GM18519 (cell line): ENCODE measurements around the gene BRPF3.

Experiments
- ATAC-seq: cut with Tn5 transposase; IDR thresholded peaks from one replicate; pipeline ENCODE4 v1.9.1; 2021; ENCODE audit warnings: mild to moderate bottlenecking, moderate library complexity; ENCODE audit not compliant: unreplicated experiment, low FRiP score

BRPF3 gene

GRCh38 chr6:36266913-36267644 lies 70.5 kb downstream of the BRPF3 start:
- ATAC-seq, result no peak

- no peak for ATAC-seq
These were observed 71.4 kb downstream of the BRPF3 start for GRCh38 chr6:36267731-36268477.

DNA sequence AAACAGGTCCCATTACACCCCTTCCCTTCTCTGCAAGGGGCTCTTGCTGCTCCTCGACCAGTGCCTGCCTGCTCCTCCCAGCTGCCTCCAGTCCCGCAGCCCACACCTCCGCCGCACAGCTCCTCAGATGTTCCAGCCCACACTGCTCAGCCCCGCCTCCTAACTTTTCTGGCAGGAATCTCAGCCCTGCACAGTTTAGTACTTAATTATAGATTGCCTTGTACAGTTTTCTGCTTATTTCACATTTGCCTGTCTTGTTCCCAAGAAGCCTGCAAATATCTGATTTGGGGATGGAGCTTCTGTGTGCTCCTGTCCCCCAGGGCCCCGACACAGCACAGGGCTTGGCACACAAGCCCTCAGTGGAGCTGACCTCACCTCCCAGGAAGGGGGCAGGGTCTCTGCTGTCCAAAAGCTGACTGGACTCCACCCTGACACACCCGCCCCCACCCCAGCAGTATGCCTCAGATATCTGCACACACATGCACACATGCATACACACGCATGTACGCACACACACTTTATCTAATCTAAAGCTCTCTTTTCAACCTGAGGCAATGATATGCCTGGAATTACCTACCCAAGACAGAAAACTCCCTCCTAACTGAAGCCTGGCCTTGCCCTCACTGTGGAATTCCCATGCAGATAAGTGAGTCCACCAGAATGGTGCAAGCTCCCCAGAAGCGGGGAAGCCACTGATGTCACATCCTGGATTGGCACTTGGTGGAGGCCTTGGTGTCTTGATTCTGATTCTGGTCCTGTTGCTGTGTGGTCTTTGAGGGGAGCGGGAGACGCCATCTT lies 72.1 kb downstream of the BRPF3 start:
- no peak for ATAC-seq

DNA sequence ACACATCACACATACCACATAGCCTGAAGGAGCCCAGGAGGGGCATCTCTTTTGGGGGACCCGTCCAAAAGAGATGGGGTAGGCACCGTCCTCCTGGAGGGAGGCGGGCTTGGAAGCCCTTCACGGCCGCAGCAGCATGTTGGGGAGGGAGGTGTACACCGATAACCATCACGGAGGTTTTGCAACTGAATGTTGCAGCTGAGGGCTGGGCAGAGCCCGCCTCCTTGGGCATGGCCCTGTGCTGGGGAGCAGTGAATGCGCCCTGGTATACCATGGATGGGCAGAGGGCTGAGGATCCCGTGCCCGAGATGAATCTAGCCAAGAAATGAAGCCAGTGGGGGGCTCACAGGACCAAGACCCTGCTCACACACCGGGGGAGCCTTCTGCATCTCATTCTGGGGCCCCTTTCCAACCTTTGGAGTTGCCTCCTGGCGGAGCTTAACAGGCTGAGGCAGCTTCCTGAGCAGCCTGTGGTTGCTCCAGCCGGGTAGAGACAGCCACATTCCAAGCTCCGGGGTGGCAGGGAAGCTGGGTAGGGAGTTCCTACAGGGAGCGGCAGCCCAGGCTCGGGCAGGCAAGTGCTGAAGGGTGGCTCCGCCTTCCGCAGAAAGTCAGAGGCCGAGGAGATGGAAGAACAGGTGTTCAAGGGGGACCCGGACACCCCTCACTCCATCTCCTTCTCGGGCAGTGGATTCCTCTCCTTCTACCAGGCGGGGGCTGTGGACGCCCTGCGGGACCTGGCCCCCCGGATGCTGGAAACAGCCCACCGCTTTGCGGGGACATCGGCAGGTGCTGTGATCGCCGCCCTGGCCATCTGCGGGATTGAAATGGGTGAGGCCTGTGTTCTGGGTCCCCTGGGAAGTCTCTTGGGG lies 73.5 kb downstream of the BRPF3 start, which contains the start of gene PNPLA1:
TSS of gene PNPLA1 (plus strand) at position 227 of the 872 bp plus-strand sequence. CDS start at position 627, 400 bp downstream.
- no peak for ATAC-seq

DNA sequence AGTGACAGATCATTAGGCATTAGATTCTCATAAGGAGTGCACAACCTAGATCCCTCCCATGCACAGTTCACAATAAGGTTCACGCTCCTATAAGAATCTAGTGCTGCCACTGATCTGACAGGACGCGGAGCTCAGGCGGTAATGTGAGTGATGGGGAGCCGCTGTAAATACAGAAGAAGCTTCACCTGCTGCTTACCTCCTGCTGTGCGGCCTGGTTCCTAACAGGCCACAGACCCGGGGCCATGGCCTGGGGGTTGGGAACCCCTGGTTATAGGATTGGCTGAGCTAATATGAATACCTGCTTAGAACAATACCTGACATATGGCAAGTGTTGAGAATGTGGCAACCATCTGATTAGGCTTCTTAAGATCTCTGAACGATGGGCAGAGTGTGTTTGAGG lies 75.7 kb downstream of the BRPF3 start:
- ATAC-seq, result no peak

- ATAC-seq, result no peak
These were observed 76.5 kb downstream of the BRPF3 start for GRCh38 chr6:36273067-36273466.

GRCh38 chr6:36273802-36274514 lies 77.4 kb downstream of the BRPF3 start:
- no peak for ATAC-seq

GRCh38 chr6:36276581-36277536 lies 80.3 kb downstream of the BRPF3 start:
- no peak for ATAC-seq

- no peak for ATAC-seq
These were observed 81.5 kb downstream of the BRPF3 start for GRCh38 chr6:36277946-36278470.

DNA sequence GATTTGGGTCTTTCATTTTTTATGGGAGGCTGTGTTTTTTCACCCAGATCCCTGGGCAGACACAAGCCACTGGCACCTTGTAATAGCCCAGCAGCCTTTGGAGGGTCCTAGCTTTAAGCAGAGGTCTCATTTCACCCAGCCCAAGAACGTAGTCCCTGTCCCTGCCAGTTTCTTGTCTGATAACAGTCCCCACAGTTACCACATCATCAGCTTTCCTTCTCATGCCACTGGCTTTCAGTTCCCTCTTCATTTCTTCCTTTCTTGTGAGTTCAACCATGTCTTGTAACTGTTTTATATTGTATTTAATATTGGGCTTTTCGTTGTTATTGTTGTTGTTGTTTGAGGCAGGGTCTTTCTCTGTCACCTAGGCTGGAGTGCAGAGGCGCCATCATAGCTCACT lies 83.9 kb downstream of the BRPF3 start:
- no peak for ATAC-seq

DNA sequence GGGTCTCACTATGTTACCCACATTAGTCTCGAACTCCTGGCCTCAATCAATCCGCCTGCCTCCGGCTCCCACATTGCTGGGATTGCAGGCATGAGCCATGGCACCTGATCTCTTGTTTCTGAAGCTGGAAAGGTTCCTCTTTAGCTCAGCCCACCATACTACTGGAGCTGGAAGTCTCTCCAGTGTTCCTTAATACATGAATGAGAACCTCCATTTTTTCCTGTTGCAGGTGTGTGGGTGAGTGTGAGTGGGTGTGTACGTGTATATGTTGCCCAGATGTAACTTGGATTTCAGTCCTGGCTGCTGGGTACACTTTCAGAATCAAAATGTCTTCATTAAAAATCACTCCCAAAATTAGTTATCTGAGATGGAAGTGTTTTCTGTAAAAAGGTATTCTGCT lies 84.4 kb downstream of the BRPF3 start:
- no peak for ATAC-seq
